ENCODE data around the gene UGGT1. TPM values are rescaled to one million over a fixed set of nuclear protein-coding genes. Genes with fewer than 3 reads are reported as not detected.

UGGT1 gene
- total and polyA plus RNA-seq, 4 donors: 6.7 to 74.7 (median 32.4) TPM

GRCh38 chr2:128233790-128234395, 142.9 kb downstream of the UGGT1 start:
- H3K27me3 ChIP-seq (ENCODE audit: control insufficient read depth in 4 of 4, insufficient read depth in 4 of 4, low read length in 3 of 4): no peaks in the 10 kb centered on the region
- peak overlapping the region in 1 of 2 donors; percentile 76 for H3K27ac ChIP-seq (ENCODE audit: low read depth in 1 of 2, low read length in 2 of 2)
- no peak for DNase-seq (ENCODE audit: low spot score)
- TF ChIP-seq TAF1 (conservative IDR thresholded peaks at IDR 0.05): no peak
- no peak for TF ChIP-seq REST (IDR thresholded peaks at IDR 0.05)
- TF ChIP-seq ATF3 (IDR thresholded peaks at IDR 0.05): no peak
- WGBS: 34% methylated on average over 11 of the region's 11 CpGs
- H3K4me1 ChIP-seq (ENCODE audit: control insufficient read depth in 4 of 4, insufficient read depth in 4 of 4, low read length in 3 of 4): peaks cover 0 to 12% (median 7%) of the 10 kb centered on the region in 4 donors
- H3K4me3 ChIP-seq (ENCODE audit: low read depth in 1 of 3, low read length in 3 of 3): peak overlapping the region in 1 of 3 donors; percentile 66
- H3K9me3 ChIP-seq (ENCODE audit: control insufficient read depth in 4 of 4, low read length in 3 of 4): no peaks in the 10 kb centered on the region
- no peak overlapping the region for H3K9ac ChIP-seq (ENCODE audit: low read depth in 1 of 2, low read length in 2 of 2)
- no peaks in the 10 kb centered on the region for H3K36me3 ChIP-seq (ENCODE audit: control insufficient read depth in 4 of 4, insufficient read depth in 3 of 4, low read depth in 1 of 4, low read length in 3 of 4)

GRCh38 chr2:128234613-128235012, 143.6 kb downstream of the UGGT1 start:
- H3K4me1 ChIP-seq (ENCODE audit: control insufficient read depth in 4 of 4, insufficient read depth in 4 of 4, low read length in 3 of 4): peaks cover 0 to 12% (median 7%) of the 10 kb centered on the region in 4 donors
- H3K9me3 ChIP-seq (ENCODE audit: control insufficient read depth in 4 of 4, low read length in 3 of 4): no peaks in the 10 kb centered on the region
- no peaks in the 10 kb centered on the region for H3K27me3 ChIP-seq (ENCODE audit: control insufficient read depth in 4 of 4, insufficient read depth in 4 of 4, low read length in 3 of 4)
- no peak overlapping the region for H3K27ac ChIP-seq (ENCODE audit: low read depth in 1 of 2, low read length in 2 of 2)
- H3K36me3 ChIP-seq (ENCODE audit: control insufficient read depth in 4 of 4, insufficient read depth in 3 of 4, low read depth in 1 of 4, low read length in 3 of 4): no peaks in the 10 kb centered on the region
- DNase-seq (ENCODE audit: low spot score): no peak
- 66% methylated on average over 5 of the region's 5 CpGs for WGBS
- H3K9ac ChIP-seq (ENCODE audit: low read depth in 1 of 2, low read length in 2 of 2): no peak overlapping the region
- TF ChIP-seq FOXA2 (IDR thresholded peaks at IDR 0.05): no peak
- no peak for TF ChIP-seq MAX (IDR thresholded peaks at IDR 0.05)
- no peak for TF ChIP-seq TAF1 (conservative IDR thresholded peaks at IDR 0.05)
- TF ChIP-seq HNF4A (conservative IDR thresholded peaks at IDR 0.05): no peak
- no peak for TF ChIP-seq SP1 (IDR thresholded peaks at IDR 0.05)
- no peak for TF ChIP-seq RXRA (IDR thresholded peaks at IDR 0.05)
- TF ChIP-seq EGR1 (IDR thresholded peaks at IDR 0.05; ENCODE audit: low read depth in 2 of 2): no peak
- TF ChIP-seq ZBTB33 (IDR thresholded peaks at IDR 0.05): no peak
- no peak for TF ChIP-seq JUND (IDR thresholded peaks at IDR 0.05)
- TF ChIP-seq RAD21 (IDR thresholded peaks at IDR 0.05): no peak
- TF ChIP-seq GABPA (IDR thresholded peaks at IDR 0.05 in 1 of 2, conservative IDR thresholded peaks at IDR 0.05 in 1 of 2): no peak
- no peak for TF ChIP-seq CTCF (IDR thresholded peaks at IDR 0.05; ENCODE audit: low read depth, low read length, missing input control)
- no peak for TF ChIP-seq REST (IDR thresholded peaks at IDR 0.05)
- no peak for TF ChIP-seq YY1 (IDR thresholded peaks at IDR 0.05)
- no peak for TF ChIP-seq ATF3 (IDR thresholded peaks at IDR 0.05)
- no peak for TF ChIP-seq HNF4G (IDR thresholded peaks at IDR 0.05)
- TF ChIP-seq FOXA1 (IDR thresholded peaks at IDR 0.05): no peak
- no peak for TF ChIP-seq NR2F2 (IDR thresholded peaks at IDR 0.05)
- no peak overlapping the region for H3K4me3 ChIP-seq (ENCODE audit: low read depth in 1 of 3, low read length in 3 of 3)

Measured in liver (tissue), 9 donors.